Activated T-helper 1 cell treated with anti-CD3 and anti-CD28 coated beads, Interleukin-12 subunit alpha, Interleukin-12 subunit beta, Interleukin-2, Interleukin-4 antibody, amounts not matched to agents 30 ng/mL and 10 ng/mL and 1 ng/mL, durations not matched to agents 14 hours and 24 hours and 36 hours (primary cell): ENCODE data around the gene TLR9. TPM values are rescaled to one million over a fixed set of nuclear protein-coding genes. Genes with fewer than 3 reads are reported as not detected.

Experiments used
- DNase-seq: peaks from one replicate; pipeline ENCODE4 v3.0.0; 2021; ENCODE audit warnings: low spot score
- H3K27ac Mint-ChIP-seq: one replicate; pipeline ENCODE4 v1.8.0; 2021; ENCODE audit warnings: mild to moderate bottlenecking, mixed read lengths
- H3K27me3 Mint-ChIP-seq: one replicate; pipeline ENCODE4 v1.8.0; 2022; ENCODE audit warnings: mild to moderate bottlenecking, moderate library complexity, mixed read lengths; ENCODE audit not compliant: insufficient read depth
- H3K36me3 Mint-ChIP-seq: one replicate; pipeline ENCODE4 v1.8.0; 2021; ENCODE audit warnings: low read depth, mixed read lengths
- H3K4me1 Mint-ChIP-seq: one replicate; pipeline ENCODE4 v1.8.0; 2021; ENCODE audit warnings: low read depth, mixed read lengths
- H3K4me3 Mint-ChIP-seq: one replicate; pipeline ENCODE4 v1.8.0; 2021; ENCODE audit warnings: mild to moderate bottlenecking, moderate library complexity, mixed read lengths
- H3K9me3 Mint-ChIP-seq: one replicate; pipeline ENCODE4 v1.8.0; 2021; ENCODE audit warnings: mixed read lengths
- intact Hi-C: fragments of 100-400 bp; cut with micrococcal nuclease; formaldehyde crosslinking; loops from one replicate; pipeline ENCODE4 v1.15.1; 2024
- total RNA-seq: library from RNA; stranded (reverse); gene quantifications from 2 replicates; pipeline ENCODE4 v1.2.3, GENCODE V29; 2022

TLR9 gene
- total RNA-seq, 1 donor from 2014 or later: 0.47 TPM

GRCh38 chr3:52223449-52224408 lies 1.7 kb downstream of the TLR9 start:
- DNase-seq: no peak

DNA sequence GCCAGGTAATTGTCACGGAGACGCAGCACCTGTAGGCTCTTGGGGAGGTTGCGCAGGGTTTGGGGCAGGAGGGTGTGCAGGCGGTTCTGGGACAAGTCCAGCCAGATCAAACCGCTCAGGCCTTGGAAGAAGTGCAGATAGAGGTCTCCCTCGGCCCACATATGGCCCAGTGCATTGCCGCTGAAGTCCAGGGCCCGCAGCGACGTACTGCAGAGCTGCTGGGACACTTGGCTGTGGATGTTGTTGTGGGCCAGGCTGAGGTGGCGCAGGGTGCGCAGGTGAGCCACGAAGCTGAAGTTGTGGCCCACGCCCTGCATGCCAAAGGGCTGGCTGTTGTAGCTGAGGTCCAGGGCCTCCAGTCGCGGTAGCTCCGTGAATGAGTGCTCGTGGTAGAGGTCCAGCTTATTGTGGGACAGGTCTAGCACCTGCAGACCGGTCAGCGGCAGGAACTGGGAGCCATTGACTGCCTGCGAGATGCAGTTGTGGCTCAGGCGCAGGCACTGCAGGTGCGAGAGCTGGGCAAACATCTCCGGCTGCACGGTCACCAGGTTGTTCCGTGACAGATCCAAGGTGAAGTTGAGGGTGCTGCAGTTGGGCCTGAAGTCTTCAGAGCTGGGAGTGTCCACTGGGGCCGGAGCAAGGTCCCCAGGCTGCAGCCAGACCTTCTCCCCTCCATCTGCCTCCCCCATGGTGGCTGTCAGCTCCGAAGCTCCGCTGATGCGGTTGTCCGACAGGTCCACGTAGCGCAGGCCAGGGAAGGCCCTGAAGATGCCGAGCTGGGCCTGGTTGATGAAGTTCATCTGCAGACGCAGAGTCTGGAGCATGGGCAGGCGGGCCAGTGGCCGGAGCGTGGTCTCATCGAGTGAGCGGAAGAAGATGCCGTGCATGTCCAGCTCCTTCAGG lies 2.9 kb downstream of the TLR9 start:
- Mint-ChIP-seq H3K4me1 (peaks cover 88% of the 10 kb centered on the region), H3K9me3 (no peaks in the 10 kb centered on the region), H3K4me3 (peak overlapping the region; percentile 76), H3K27ac (peak overlapping the region; percentile 75), H3K27me3 (no peaks in the 10 kb centered on the region), H3K36me3 (peaks cover under 1% of the 10 kb centered on the region)
- intact Hi-C loops: loop anchor here (5.0 kb wide), 2 partner anchors 220 to 225 kb away; partner anchors contain the start of gene SEMA3G
- DNase-seq: no peak

More at GRCh38 chr3:52223449-52224408, 1.7 kb downstream of the TLR9 start:
- peak overlapping the region; percentile 70 for H3K27ac Mint-ChIP-seq
- H3K9me3 Mint-ChIP-seq: no peaks in the 10 kb centered on the region
- peak overlapping the region; percentile 28 for H3K4me3 Mint-ChIP-seq
- intact Hi-C loops: loop anchor here (5.0 kb wide), 2 partner anchors 221 to 224 kb away; partner anchors contain the start of gene SEMA3G
- H3K36me3 Mint-ChIP-seq: peaks cover 4% of the 10 kb centered on the region
- no peaks in the 10 kb centered on the region for H3K27me3 Mint-ChIP-seq
- H3K4me1 Mint-ChIP-seq: peaks cover 76% of the 10 kb centered on the region

DNA sequence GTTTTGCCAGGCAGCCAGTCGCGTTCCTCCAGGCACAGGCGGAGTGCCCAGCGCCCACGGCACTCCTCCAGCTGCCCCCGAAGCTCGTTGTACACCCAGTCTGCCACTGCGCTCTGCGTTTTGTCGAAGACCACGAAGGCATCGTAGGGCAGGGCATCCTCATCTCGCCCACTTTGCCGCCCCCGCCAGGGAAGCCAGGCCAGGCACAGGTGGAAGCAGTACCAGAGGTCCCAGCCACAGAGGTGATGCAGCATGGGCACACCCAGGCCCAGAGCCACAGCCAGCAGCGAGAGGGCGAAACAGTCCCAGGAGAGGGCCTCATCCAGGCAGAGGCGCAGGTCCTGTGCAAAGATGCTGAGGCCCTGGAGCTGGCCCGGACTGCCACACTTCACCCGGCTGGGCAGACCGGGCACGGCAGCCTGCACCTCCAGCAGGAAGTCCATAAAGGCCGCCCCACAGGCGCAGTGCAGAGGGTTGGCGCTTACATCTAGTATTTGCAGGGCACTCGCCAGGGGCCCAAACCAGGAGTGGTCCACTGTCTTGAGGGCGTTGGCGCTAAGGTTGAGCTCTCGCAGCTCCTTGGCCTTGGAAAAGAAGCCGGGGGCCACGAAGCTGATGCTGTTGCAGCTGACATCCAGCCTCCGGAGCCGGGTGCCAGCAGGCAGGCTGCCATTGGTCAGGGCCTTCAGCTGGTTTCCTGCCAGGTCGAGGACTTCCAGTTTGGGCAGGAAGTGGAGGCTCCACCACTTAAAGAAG lies 3.7 kb downstream of the TLR9 start:
- peak; percentile 57 for DNase-seq
- Mint-ChIP-seq H3K27ac (peak overlapping the region; percentile 75), H3K27me3 (no peaks in the 10 kb centered on the region), H3K4me1 (peaks cover 93% of the 10 kb centered on the region), H3K9me3 (no peaks in the 10 kb centered on the region), H3K4me3 (peak overlapping the region; percentile 76), H3K36me3 (peaks cover 3% of the 10 kb centered on the region)
- intact Hi-C loops: loop anchor here (5.0 kb wide), 2 partner anchors 219 to 226 kb away; partner anchors contain the start of gene SEMA3G

- intact Hi-C loops: loop anchor here (5.0 kb wide), 2 partner anchors 219 to 226 kb away; partner anchors contain the start of gene SEMA3G
- peaks cover 93% of the 10 kb centered on the region for H3K4me1 Mint-ChIP-seq
- DNase-seq: no peak
- H3K27me3 Mint-ChIP-seq: no peaks in the 10 kb centered on the region
- H3K36me3 Mint-ChIP-seq: peaks cover 7% of the 10 kb centered on the region
- H3K27ac Mint-ChIP-seq: no peak overlapping the region
- no peaks in the 10 kb centered on the region for H3K9me3 Mint-ChIP-seq
- H3K4me3 Mint-ChIP-seq: no peak overlapping the region
Measured at GRCh38 chr3:52221141-52221562, 4.3 kb downstream of the TLR9 start.

GRCh38 chr3:52220380-52221026 lies 4.9 kb downstream of the TLR9 start:
- Mint-ChIP-seq H3K4me1 (peaks cover 89% of the 10 kb centered on the region), H3K36me3 (peaks cover 8% of the 10 kb centered on the region)
- DNase-seq: peak; percentile 78

GRCh38 chr3:52218937-52219650 lies 6.4 kb downstream of the TLR9 start:
- no peak for DNase-seq
- peaks cover 83% of the 10 kb centered on the region for H3K4me1 Mint-ChIP-seq
- intact Hi-C loops: no loop called here
- peaks cover 17% of the 10 kb centered on the region for H3K36me3 Mint-ChIP-seq
- no peak overlapping the region for H3K4me3 Mint-ChIP-seq
- H3K27ac Mint-ChIP-seq: no peak overlapping the region
- no peaks in the 10 kb centered on the region for H3K27me3 Mint-ChIP-seq
- H3K9me3 Mint-ChIP-seq: no peaks in the 10 kb centered on the region

More at GRCh38 chr3:52220380-52221026, 4.9 kb downstream of the TLR9 start:
- no peaks in the 10 kb centered on the region for H3K9me3 Mint-ChIP-seq
- intact Hi-C loops: loop anchor here (1.0 to 5.0 kb wide), 4 partner anchors 19 to 227 kb away; partner anchors contain the start of genes SEMA3G and TWF2
- peak overlapping the region; percentile 30 for H3K4me3 Mint-ChIP-seq
- H3K27ac Mint-ChIP-seq: peak overlapping the region; percentile 55
- H3K27me3 Mint-ChIP-seq: no peaks in the 10 kb centered on the region

- Mint-ChIP-seq H3K27ac (peak overlapping the region; percentile 88), H3K4me1 (peaks cover 76% of the 10 kb centered on the region), H3K4me3 (no peak overlapping the region), H3K36me3 (peaks cover 23% of the 10 kb centered on the region), H3K9me3 (no peaks in the 10 kb centered on the region), H3K27me3 (no peaks in the 10 kb centered on the region)
- no peak for DNase-seq
- intact Hi-C loops: no loop called here
Measured at GRCh38 chr3:52218454-52218853, 7.0 kb downstream of the TLR9 start.

GRCh38 chr3:52218026-52218425 lies 7.4 kb downstream of the TLR9 start:
- DNase-seq: no peak
- Mint-ChIP-seq H3K4me1 (peaks cover 72% of the 10 kb centered on the region), H3K9me3 (no peaks in the 10 kb centered on the region), H3K27me3 (no peaks in the 10 kb centered on the region), H3K36me3 (peaks cover 24% of the 10 kb centered on the region), H3K4me3 (no peak overlapping the region), H3K27ac (peak overlapping the region; percentile 88)
- intact Hi-C loops: no loop called here

DNA sequence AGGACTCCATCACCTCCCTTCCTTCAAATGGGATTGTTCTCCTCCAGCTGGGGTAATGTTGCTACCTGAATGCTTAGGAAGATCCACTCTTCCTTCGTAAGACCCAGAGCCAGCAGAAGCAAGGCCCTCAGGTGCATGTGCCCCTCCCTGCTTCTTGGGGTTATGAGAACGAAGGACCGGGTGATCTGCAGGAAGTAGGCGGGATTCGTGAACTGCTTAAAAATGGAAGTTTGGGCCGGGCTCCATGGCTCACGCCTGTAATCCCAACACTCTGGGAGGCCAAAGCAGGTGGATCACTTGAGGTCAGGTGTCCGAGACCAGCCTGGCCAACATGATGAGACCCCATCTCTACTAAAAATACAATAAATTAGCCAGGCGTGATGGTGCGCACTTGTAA lies 8.0 kb downstream of the TLR9 start:
- DNase-seq: no peak
- H3K27ac Mint-ChIP-seq: peak overlapping the region; percentile 88
- no peaks in the 10 kb centered on the region for H3K27me3 Mint-ChIP-seq
- H3K4me1 Mint-ChIP-seq: peaks cover 66% of the 10 kb centered on the region
- H3K36me3 Mint-ChIP-seq: peaks cover 28% of the 10 kb centered on the region
- H3K9me3 Mint-ChIP-seq: no peaks in the 10 kb centered on the region
- H3K4me3 Mint-ChIP-seq: peak overlapping the region; percentile 56
- intact Hi-C loops: loop anchor here (1.0 kb wide), 1 partner anchor 19 kb away; the partner anchor contains the start of gene ALAS1

DNA sequence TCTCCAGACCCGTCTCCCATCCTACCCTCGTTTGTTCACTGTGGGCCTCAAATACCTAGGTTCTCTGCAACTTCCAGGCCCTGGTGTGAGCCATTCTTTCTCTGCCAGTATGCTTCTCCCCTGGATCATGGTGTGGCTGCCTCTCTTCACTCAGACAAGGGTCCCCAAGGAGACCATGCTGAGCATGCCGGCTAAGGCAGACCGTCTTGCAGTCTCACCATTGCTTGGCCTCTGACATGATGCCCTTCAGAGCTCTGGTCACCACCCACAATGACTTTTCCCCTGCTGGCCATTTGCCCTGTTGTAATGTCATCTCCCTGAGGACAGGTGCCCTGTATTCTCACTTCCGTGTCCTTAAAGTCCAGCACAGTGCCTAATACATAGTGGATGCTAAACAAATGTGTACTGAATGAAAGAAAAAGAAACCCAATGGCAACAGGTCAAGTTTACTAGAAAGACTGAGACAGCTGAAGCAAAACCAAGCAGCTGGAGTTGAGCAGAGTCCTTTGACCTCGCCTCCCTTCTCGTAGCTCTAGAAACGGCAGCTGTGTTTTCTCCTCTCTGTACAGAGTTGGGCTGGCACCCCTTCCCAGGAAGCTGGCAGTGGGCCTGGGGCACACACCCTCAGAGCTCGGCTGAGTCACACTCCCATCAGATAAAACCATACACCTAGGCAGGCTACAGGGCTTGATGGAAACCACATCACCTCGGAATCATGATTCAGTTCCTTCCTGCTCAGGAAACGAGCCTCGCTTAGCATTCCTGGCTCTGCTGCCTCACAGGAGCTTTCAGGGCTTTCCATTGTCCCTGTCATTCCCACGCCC lies 8.6 kb downstream of the TLR9 start:
- intact Hi-C loops: loop anchor here (1.0 kb wide), 1 partner anchor 18 kb away; the partner anchor contains the start of gene ALAS1

More for the DNA sequence above, 8.6 kb downstream of the TLR9 start:
- peak overlapping the region; percentile 56 for H3K4me3 Mint-ChIP-seq
- H3K36me3 Mint-ChIP-seq: peaks cover 34% of the 10 kb centered on the region
- H3K27me3 Mint-ChIP-seq: no peaks in the 10 kb centered on the region
- H3K9me3 Mint-ChIP-seq: no peaks in the 10 kb centered on the region
- no peak for DNase-seq
- peaks cover 60% of the 10 kb centered on the region for H3K4me1 Mint-ChIP-seq
- H3K27ac Mint-ChIP-seq: peak overlapping the region; percentile 88
